MCF 10A (cell line): ENCODE measurements around the gene ZNF581. TPM values are rescaled to one million over a fixed set of nuclear protein-coding genes. Genes with fewer than 3 reads are reported as not detected.

Experiments used
- BruUV-seq: library from RNA; stranded (reverse); fragments of 400-500 nt; replicated peaks from 2 replicates; lab custom pipeline; 2021; lab: Mats Ljungman, UMichigan
- CTCF ChIA-PET: fragments of 300-600 bp; sonication (Branson Sonifier 250); formaldehyde crosslinking; extraction: SDS; loops from one replicate; lab custom pipeline; 2021; ENCODE audit warnings: antibody characterized with exemption, inconsistent platforms; lab: Yijun Ruan, JAX
- POLR2A ChIA-PET: fragments of 300-600, 350-650 bp; sonication (Branson Sonifier 250); formaldehyde crosslinking; extraction: SDS; loops from one replicate; lab custom pipeline; 2020; ENCODE audit warnings: antibody characterized with exemption, inconsistent platforms; lab: Yijun Ruan, JAX
- DNase-seq: peaks from one replicate; pipeline ENCODE4 v3.0.0-alpha.2; 2018; ENCODE audit not compliant: unreplicated experiment
- H3K27ac Mint-ChIP-seq: one replicate; pipeline ENCODE4 v1.8.0; 2022; ENCODE audit warnings: mild to moderate bottlenecking, low read depth, mixed read lengths; ENCODE audit not compliant: unreplicated experiment
- H3K27me3 Mint-ChIP-seq: one replicate; pipeline ENCODE4 v1.8.0; 2022; ENCODE audit warnings: mixed read lengths; ENCODE audit not compliant: insufficient read depth, unreplicated experiment
- H3K36me3 Mint-ChIP-seq: one replicate; pipeline ENCODE4 v1.8.0; 2022; ENCODE audit warnings: mild to moderate bottlenecking, moderate library complexity, mixed read lengths; ENCODE audit not compliant: insufficient read depth, unreplicated experiment
- H3K4me1 Mint-ChIP-seq: one replicate; pipeline ENCODE4 v1.8.0; 2022; ENCODE audit warnings: mixed read lengths; ENCODE audit not compliant: insufficient read depth, unreplicated experiment
- H3K4me3 Mint-ChIP-seq: one replicate; pipeline ENCODE4 v1.8.0; 2022; ENCODE audit warnings: mild to moderate bottlenecking, moderate library complexity, mixed read lengths; ENCODE audit not compliant: unreplicated experiment
- H3K9me3 Mint-ChIP-seq: one replicate; pipeline ENCODE4 v1.8.0; 2022; ENCODE audit warnings: mixed read lengths; ENCODE audit not compliant: unreplicated experiment
- intact Hi-C: fragments of 100-400 bp; cut with micrococcal nuclease; formaldehyde crosslinking; loops from 2 replicates; pipeline ENCODE4 v1.14.1; 2022
- total RNA-seq: library from RNA; stranded (reverse); gene quantifications from 2 replicates; pipeline ENCODE4 v1.2.3, GENCODE V29; 2022
- TF ChIP-seq, protein P1 (sequence below): fragments of 200-600 bp; IDR thresholded peaks from one replicate; pipeline ENCODE4 v1.8.0; 2022; ENCODE audit warnings: antibody characterized with exemption, mild to moderate bottlenecking; ENCODE audit not compliant: unreplicated experiment

ZNF581 gene
- total RNA-seq, 1 experiment from 2014 or later, result 25.7 TPM

DNA sequence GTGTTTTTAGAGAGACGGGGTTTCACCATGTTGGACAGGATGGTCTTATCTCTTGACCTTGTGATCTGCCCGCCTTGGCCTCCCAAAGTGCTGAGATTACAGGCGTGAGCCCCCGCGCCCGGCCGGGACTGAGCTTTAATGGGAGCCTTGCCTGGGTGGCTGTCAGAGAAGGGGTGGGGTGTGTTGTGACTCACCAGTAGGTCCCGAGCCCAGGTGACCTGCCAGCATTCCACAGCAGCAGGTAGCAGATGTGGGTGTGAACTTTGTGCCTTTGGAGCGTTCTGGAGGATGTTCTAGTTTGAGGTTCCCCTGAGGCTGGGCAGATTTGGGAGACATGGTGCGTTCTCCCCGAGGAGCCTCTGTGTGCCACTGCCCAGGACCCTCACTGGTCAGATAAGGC lies 24.5 kb downstream of the ZNF581 start:
- no peaks in the 10 kb centered on the region for H3K9me3 Mint-ChIP-seq
- H3K27me3 Mint-ChIP-seq, result no peaks in the 10 kb centered on the region
- no peak overlapping the region for H3K27ac Mint-ChIP-seq
- TF ChIP-seq, protein P1, sequence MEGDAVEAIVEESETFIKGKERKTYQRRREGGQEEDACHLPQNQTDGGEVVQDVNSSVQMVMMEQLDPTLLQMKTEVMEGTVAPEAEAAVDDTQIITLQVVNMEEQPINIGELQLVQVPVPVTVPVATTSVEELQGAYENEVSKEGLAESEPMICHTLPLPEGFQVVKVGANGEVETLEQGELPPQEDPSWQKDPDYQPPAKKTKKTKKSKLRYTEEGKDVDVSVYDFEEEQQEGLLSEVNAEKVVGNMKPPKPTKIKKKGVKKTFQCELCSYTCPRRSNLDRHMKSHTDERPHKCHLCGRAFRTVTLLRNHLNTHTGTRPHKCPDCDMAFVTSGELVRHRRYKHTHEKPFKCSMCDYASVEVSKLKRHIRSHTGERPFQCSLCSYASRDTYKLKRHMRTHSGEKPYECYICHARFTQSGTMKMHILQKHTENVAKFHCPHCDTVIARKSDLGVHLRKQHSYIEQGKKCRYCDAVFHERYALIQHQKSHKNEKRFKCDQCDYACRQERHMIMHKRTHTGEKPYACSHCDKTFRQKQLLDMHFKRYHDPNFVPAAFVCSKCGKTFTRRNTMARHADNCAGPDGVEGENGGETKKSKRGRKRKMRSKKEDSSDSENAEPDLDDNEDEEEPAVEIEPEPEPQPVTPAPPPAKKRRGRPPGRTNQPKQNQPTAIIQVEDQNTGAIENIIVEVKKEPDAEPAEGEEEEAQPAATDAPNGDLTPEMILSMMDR, result no peak
- H3K4me1 Mint-ChIP-seq, result peaks cover 11% of the 10 kb centered on the region
- H3K4me3 Mint-ChIP-seq, result no peak overlapping the region
- peaks cover 84% of the 10 kb centered on the region for H3K36me3 Mint-ChIP-seq
- ChIA-PET CTCF (interaction anchor here (0.6 to 1.4 kb wide), 3 partner anchors 8 to 436 kb away, joined by 3 to 7 read pairs (median 4); no protein-coding TSS in a partner anchor), POLR2A (interaction anchor here (1.2 kb wide), 1 partner anchor 13 kb away, joined by 3 read pairs; the partner anchor contains the start of gene U2AF2)
- BruUV-seq, result no TSS peak
- DNase-seq, result no peak
- intact Hi-C loops, result no loop called here

- BruUV-seq, result no TSS peak
- no peaks in the 10 kb centered on the region for H3K9me3 Mint-ChIP-seq
- TF ChIP-seq, protein P1, result no peak
- no peak overlapping the region for H3K27ac Mint-ChIP-seq
- ChIA-PET CTCF (interaction anchor here (1.1 to 1.4 kb wide), 2 partner anchors 9 to 12 kb away, joined by 3 to 7 read pairs; no protein-coding TSS in a partner anchor), POLR2A (no interaction called here)
- H3K36me3 Mint-ChIP-seq, result peaks cover 84% of the 10 kb centered on the region
- H3K27me3 Mint-ChIP-seq, result no peaks in the 10 kb centered on the region
- intact Hi-C loops, result no loop called here
- peaks cover 11% of the 10 kb centered on the region for H3K4me1 Mint-ChIP-seq
- no peak for DNase-seq
- no peak overlapping the region for H3K4me3 Mint-ChIP-seq
These were observed 25.3 kb downstream of the ZNF581 start for GRCh38 chr19:55668603-55669348.

GRCh38 chr19:55669418-55670279 lies 26.2 kb downstream of the ZNF581 start:
- POLR2A ChIA-PET, result interaction anchor here (2.8 kb wide), 1 partner anchor 13 kb away, joined by 12 read pairs; no protein-coding TSS in a partner anchor
- BruUV-seq, result no TSS peak
- Mint-ChIP-seq H3K4me1 (peaks cover 15% of the 10 kb centered on the region), H3K36me3 (peaks cover 82% of the 10 kb centered on the region), H3K9me3 (no peaks in the 10 kb centered on the region), H3K4me3 (no peak overlapping the region), H3K27ac (no peak overlapping the region), H3K27me3 (no peaks in the 10 kb centered on the region)
- no peak for DNase-seq
- CTCF ChIA-PET, result no interaction called here
- TF ChIP-seq, protein P1, result no peak
- intact Hi-C loops, result no loop called here
